SIG-M5 (cell line): ENCODE measurements around the gene NTN1.

Source experiments
- DNase-seq: peaks from one replicate; lab custom pipeline; 2025; lab: John Stamatoyannopoulos, UW

NTN1 gene

GRCh38 chr17:9233761-9234160, 212.5 kb downstream of the NTN1 start:
- no peak for DNase-seq

GRCh38 chr17:9234389-9234945, 213.2 kb downstream of the NTN1 start:
- no peak for DNase-seq

DNA sequence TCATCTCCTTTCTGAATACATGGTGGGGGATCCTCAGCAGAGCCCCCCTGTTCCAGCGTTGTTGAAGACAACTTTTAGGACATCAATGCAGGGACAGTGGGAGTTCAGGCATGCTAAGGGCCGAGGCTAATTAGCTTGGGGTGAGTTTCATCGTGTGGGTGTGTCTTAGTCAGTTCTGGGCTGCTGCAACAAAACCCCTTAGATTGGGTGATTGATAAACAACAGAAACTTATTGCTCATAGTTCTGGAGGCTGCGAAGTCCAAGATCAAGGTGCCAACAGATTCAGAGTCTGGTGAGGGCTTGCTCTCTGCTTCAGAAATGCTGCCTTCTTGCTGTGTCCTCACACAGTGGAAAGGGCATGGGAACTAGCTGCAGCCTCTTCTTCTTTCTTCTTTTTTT, 214.0 kb downstream of the NTN1 start:
- no peak for DNase-seq

DNA sequence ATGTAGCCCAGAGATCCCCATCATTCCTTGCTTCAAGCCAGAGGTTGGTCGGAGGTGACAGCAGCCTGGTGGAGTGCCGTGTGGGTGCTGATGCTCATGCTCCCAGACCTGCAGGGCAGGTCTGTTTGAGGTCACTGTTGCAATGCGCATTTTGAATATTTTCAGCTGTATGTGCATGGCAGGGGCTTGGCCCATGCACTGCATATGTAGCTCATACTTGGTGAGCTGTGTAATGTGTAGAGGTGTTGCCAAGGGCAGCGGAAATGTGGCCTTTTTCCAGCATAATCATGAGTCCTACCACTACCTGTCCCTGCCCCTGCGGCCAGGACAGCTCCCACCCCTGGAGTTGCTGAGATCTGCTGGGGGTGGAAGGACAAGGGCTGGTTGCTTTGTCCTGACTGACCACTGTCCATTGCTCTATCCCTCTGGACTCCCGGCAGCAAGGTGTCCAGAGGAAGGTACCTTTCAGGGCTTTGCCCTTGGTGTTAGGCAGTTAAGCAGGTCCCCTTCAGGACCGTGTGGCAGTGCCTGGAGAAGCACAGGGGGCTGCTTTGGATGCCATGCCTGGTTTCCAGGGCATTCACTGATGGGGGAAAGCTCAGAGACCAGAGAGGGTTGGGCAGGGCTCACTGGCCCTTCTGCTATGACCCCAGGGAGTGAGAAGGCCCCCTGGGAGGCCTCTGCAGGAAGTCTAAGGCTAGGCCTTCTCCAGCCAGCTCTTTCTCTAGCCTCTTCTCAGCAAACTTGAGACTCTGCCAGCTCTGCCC, 215.2 kb downstream of the NTN1 start:
- DNase-seq, result no peak

DNA sequence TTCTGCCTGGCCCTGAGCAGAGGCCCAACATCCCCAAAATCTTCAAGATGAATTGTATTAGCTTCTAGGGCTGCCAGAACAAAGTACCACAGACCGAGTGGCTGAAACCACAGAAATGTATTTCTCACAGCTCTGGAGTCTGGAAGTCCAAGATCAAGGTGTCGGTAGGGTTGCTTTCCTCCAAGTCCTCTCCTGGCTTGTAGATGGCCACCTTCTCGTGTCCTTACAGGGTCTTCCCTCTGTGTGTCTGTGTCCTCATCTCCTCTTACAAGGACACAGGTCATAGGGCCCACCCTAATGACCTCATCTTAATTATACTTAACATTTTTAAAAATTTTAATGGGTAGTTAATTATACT, 215.7 kb downstream of the NTN1 start:
- no peak for DNase-seq

- DNase-seq, result no peak
Measured at GRCh38 chr17:9237661-9238301, 216.5 kb downstream of the NTN1 start.

DNA sequence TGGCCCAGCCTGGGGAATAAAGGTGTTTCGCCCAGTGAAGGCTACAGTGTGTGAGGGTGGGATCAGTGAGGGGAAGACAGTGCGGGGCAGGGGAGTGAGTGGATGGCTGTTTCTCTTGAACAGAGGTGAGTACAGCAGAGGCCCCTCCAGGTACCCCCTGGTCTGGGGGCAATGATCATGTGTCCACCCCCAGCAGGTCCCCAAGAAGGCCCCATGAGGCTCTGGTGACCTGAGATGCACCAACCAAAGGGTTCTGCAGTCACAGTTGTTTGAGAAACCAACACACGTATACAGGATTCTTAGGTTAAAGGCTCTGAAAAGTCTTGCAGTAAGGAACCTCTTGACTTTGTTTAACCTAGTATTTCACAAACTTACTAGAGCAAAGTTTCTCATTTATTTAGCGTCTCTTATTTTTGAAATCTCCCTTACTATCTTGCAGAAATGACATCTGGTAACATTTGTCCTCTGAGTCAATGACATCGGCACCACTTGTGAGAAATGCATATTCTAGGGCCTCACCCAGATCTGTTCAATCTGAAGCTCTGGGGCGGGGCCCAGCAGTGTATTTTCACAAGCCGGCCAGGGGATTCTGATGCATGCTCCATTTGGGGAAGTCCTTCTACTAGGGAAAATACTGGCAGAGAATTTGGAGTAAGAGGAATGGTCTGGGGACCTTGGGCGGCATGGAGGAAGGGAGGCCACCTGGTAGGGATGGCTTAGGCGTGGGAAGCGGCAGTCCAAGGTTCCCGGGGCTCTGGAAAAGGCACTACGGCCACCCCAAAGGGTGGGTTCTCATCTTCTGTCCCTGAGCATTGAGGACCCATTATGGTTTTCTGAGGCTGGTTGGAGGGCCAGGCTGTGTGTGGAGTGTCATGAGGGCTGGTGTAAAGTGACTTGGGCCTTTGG, 217.3 kb downstream of the NTN1 start:
- no peak for DNase-seq

DNA sequence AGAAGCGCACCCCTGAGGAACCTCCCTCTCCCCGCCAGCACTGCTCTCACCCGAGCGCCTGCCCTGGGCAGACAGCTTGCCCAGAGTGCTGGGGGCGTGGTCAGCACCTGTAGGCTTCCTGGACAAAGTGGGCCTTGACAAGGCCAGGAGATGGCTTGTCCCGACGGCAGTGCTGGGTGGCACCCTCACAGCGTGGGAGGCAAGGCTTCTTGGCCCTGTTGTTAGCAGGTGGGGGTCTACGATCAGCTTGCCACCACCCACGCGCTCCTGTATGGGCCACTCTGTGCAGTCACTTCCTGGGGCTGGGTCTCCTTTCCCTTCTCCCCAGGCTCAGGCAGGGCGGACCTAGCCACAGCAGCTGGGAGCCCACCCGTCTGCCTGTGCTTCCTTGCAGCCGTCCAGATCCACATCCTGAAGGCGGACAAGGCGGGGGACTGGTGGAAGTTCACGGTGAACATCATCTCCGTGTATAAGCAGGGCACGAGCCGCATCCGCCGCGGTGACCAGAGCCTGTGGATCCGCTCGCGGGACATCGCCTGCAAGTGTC, 218.0 kb downstream of the NTN1 start:
- DNase-seq, result no peak

DNA sequence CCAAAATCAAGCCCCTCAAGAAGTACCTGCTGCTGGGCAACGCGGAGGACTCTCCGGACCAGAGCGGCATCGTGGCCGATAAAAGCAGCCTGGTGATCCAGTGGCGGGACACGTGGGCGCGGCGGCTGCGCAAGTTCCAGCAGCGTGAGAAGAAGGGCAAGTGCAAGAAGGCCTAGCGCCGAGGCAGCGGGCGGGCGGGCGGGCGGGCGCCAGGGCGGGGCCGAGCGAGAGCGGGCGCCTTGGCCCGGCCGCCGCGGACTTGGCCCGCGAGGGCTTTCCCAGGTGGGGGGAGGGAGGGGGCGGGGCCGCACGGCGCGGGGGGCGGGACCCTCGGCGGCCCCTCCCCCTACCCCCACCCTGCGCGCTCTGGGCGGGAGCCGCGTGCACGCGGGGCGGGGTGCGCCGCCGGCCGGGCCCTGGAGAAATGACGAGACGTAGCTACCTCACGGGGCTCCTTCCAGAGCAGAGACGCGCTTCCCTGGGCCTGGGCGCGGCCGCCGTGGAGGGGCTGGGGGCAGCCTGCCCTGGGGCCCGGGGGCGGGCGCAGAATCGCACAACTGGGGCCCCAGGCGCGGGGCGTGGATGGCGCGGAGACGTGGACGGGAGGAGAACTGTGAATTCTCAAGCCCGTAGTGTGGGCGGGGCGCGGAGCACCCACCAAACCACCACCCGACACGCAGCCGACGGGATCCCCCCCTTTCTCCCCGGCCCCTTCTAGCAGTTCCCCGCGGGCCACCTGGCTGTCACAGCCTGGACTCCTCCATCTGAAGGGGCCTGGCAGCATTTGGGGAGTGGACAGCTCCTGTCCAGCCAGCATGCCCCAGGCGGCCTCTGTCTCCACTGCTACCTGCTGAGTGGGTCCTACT, 218.7 kb downstream of the NTN1 start:
- no peak for DNase-seq

DNA sequence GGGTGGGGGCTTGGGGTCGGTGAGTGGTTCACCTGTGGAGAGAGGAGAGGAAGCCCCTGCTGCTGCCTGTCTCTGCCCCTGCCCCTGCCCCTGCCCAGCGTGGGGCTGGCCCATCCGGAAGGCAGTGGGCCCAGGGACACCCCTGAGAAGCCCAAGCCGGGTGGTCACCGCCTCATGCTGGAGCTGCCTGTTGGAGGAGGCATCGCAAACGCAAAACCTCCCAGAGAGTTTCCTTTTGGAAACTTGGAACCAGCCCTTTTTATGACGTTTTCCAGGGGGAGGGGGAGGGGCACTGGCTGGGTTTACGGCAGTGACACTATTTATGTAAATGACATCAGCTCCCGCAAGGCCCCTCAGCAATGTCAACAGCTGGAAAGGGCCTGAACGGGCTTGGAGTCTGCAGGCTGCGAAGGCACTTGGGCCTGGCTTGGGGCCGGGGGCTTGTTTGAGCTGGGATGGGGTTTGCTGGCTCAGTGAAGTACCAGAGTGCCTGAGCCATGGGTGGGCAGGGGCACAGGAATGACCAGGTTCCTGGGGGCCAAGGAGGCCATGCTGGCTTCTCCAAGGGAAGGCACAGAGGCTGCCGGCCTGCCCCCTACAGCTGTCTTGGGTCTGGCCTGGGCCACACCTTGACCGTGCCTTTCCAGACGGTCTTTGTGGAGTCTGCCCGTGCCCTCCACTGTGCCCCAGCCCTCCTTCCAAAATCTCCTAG, 219.5 kb downstream of the NTN1 start:
- no peak for DNase-seq

GRCh38 chr17:9241371-9241712, 220.0 kb downstream of the NTN1 start:
- no peak for DNase-seq

GRCh38 chr17:9241774-9242496, 220.6 kb downstream of the NTN1 start:
- no peak for DNase-seq

DNA sequence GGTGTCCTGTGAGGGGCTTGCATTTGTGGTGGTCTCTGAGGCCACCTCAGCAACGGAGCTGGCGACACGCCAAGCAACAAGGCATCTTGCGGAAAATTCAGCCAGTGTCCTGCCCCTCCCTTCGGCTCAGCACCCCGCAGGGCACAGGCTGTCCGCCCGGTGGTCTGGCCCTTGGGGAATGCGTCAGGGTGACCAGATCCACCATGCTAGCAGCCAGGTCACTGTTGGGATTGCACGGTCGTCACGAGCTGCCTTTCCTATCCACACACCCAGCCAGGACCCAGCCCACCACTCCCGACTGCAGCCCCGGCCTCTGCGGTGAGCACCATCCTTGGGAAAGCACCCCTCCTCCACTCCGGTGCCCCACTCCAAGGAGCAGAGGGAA, 221.2 kb downstream of the NTN1 start:
- no peak for DNase-seq

- no peak for DNase-seq
Measured at GRCh38 chr17:9242983-9243382, 221.7 kb downstream of the NTN1 start.

DNA sequence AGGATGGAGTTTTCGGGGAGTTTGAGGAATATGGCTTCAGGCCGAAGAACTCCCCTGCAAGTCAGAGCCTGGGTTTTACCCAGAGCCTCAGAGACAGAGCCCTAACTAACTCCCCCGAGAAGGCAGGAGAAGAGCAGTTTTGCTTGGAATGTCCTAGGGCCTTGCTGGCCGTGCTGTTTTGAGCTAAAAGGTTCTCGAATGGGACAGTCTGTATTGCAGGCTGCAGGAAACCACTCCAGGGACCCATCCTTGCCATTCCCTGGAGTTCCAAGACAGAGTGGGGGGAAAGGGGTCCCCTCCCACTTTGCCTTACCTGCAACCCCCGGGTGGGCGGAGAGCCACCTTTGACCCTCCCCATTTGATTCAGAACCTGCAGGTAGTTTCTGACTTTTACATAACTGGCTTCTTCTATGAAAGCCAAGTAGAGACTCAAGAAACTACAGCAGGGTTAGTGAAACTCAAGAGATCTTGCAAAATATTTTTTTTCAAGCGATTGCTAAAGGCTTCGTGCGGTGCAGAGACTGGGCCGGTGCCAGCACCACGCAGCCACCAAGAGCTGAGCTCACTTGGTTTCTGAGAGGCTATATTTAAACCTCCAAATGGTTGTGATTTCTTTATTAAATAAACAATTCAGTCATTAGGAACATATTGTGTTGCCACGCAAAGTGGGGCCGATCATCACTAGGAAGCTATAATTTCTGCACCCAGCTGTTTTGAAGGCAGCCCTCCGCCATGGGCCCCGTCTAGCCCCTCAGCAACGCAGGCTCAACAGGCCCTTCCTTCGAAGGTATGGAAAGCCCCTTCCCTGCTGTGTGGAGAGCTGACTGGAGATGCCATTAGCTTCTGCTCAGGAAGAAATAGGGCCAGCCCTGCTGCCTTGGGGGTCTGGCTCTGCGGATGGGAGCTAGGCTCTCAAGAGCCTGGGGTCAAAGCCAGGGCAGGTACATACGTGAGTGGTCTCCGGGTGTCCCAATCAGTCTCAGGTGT, 223.0 kb downstream of the NTN1 start:
- no peak for DNase-seq

GRCh38 chr17:9247401-9247938, 226.2 kb downstream of the NTN1 start:
- no peak for DNase-seq

DNA sequence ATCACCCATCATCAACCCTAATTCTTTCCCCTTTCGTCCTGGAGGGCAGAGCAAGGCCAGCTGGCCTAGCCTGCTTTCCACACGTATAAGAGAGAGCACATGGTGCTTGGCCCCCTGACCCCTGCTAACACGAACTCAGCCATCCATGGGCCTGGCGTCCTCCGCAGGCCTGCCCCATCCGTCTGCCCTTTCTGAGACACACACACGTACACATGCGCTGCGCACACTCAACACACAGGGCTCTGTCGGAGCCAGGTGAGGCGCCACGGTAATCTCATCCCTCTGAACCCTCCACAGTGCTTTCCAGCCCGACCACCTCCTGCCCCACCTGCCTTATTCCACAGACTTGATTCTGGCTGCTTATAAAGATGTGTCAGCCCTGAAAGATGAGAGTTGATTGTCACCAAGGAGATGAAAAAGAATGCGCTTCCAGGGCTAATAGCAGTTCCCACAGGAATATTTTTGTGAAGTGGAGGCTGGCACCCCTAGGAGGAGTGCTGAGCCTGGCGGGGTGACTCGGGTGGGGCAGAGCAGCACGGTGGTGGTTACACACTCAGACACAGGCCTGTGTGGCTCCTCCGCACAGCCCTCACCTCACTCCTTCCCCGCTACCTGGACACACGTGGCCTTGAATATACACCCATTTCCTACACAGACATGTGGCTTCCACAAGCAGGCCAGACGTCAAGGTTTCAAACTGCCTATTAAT, 228.1 kb downstream of the NTN1 start:
- no peak for DNase-seq

GRCh38 chr17:9251273-9251672, 230.0 kb downstream of the NTN1 start:
- no peak for DNase-seq
